NT2/D1 (cell line): ENCODE results near the gene TBC1D9.

Experiments
- SUZ12 ChIP-seq: IDR thresholded peaks from 2 replicates; pipeline ENCODE4 v1.6.1; 2011; ENCODE audit not compliant: insufficient read length, insufficient read depth; ENCODE audit errors: extremely low read depth
- YY1 ChIP-seq: IDR thresholded peaks from 2 replicates; pipeline ENCODE4 v1.6.1; 2011; ENCODE audit not compliant: insufficient read length, insufficient read depth
- ZNF274 ChIP-seq: IDR thresholded peaks from 2 replicates; pipeline ENCODE4 v1.6.1; 2011; ENCODE audit warnings: mild to moderate bottlenecking, low read depth, low read length

DNA sequence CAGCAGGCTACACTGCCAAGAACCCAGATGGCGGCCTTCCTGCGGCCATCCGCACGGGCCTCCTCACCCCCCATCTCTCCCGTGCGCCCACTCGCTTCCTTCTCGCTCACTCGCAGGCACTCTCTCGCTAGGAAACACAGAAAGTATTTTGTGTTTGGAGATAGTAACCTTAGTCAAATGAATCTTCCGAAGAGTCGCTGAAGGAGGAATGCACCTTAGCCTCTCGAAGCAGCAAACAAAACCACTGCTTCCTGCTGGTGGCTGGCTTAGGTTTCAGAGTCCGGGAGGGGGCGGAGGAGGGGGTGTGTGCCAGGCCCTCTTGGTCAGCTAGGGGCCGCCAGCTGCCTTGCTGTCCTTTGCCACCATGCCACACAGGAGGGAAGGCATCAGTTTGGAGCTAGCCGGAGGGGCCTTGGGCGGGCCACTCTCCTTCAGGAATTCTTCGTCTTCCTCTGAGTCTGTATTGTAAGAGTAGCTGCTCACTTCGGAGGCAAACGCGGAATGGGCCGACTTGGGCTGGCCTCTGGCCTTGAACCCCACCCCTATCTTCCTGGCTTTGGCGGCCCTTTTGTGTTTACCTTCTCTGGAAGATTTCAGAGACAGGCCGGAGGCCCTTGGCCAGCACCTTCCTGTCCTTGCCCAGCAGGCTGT is 114.3 kb downstream of the TBC1D9 start:
- no peak for TF ChIP-seq YY1
- no peak for TF ChIP-seq SUZ12
- TF ChIP-seq ZNF274, result no peak
